T follicular helper cell (primary cell): Measurements from ENCODE around the gene SORCS2.

Source experiments
- DNase-seq: peaks from one replicate; pipeline ENCODE4 v3.0.0-alpha.2; 2020; ENCODE audit warnings: low read depth

Gene SORCS2

DNA sequence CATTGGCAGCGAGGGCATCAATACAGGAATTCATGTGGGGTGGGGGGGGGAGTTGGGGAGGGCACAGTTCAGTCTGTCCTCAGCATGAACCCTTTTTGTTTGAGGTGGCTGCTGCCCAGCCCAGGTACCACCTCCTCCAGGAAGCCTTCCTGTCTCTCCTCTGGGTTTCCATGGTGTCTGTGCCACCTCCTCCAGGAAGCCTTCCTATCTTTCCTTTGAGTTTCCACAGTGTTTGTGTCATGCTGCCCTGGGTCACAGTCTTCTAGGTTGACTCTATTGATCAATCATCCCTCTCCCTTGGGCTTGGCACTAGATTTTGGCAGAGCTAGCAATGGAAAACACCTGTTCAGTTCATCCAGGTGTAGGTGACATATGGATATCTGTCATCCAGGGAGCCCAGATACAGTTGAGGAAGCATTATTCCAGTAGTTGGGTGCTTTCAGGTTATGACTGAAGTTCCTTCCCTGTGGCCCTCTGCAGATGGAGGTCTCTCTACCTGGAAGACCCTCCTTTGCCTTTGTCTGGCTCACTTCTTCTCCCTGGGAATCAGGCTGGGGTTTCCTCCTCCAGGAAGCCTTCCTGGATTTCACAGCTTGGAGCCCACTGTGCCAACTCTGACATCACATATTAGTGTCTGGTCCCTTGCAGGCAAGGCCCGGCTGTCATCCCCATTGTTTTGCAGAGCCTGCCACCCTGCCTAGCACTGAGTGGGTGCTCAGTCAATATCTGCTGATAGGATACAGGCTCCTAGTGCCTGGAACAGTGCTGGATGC lies 96.6 kb downstream of the SORCS2 start:
- no peak for DNase-seq

GRCh38 chr4:7289589-7289988 lies 97.3 kb downstream of the SORCS2 start:
- no peak for DNase-seq

- no peak for DNase-seq
Measured at GRCh38 chr4:7291372-7292114, 99.2 kb downstream of the SORCS2 start.

DNA sequence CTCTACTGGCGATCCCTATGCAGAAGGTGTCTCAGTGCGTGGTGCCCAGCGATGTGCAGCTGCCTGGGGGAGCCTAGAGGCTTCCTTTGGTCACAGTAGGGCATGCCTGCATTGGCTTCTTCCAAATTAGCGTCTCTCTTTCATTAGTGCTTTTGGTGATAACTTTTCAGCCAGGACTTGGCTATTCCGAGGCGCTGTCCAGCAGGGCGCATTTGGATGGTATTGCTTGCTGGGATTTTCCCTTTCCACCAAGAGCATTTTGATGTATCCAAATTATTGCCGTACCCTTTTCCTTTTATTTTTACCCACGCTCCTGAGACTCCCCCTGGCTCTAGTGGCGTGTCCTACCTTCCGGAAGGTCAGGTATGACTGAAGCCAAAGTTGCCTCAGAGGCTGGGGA lies 101.4 kb downstream of the SORCS2 start:
- DNase-seq, result no peak

DNA sequence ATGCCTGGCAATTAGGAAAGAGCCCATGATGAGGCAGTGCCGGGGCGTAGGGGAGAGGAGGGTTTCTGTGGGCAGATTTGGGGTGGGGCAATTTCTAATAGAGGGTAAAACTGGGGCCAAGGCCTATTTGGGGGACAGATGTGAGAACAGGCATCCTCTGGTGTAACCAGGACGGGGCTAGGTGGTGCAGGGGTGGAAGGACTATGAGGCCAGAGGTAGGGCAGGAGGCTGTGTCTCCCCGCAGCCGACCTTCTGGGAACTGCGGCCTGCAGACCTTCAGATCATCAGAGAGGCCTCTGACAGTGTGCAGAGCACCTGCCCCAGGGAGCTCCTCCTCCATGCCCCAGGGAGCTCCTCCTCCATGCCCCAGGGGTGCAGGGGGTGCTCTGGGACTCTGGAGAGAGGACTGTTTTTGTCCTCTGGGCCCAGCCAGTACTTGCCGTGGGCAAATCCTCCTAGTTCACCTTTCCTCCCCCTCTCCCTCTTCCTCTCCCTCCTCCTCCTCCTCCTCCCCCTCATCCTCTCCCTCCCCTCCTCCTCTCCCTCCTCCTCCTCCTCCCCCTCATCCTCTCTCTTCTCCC lies 101.9 kb downstream of the SORCS2 start:
- DNase-seq, result no peak

DNA sequence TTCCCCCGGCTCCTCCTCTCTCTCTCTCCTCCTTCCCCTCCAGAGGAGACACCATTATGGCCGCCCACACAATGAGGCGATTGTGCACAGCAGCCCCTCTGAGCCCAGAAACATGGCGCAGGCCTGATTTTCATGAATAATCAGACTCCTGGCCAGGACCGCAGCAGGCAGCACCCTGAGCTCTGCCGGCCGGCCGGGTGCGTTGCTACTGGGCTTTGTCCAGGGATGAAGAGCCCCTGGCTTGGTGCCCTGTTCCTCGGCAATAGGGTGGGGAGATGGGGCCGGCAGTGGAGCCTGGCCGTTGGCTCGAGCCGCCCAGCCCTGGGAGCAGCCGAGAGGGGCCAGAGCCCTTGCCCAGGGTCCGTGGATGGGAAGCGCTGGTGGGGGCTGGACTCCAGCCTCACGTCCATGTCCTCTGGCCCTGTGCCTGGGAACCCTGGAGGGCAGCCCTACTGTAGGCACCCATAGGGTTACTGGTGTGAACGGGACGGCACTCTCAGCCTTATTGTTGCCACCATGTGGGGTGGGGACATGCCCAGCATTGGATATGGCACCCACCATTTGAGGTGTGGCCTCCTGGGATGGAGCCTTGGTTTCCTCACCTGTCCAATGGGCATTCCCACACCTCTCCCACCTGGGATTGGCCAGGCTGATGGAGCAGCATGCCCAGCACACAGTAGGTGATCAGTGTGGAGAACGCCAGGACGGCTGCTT lies 103.0 kb downstream of the SORCS2 start:
- DNase-seq, result no peak

DNA sequence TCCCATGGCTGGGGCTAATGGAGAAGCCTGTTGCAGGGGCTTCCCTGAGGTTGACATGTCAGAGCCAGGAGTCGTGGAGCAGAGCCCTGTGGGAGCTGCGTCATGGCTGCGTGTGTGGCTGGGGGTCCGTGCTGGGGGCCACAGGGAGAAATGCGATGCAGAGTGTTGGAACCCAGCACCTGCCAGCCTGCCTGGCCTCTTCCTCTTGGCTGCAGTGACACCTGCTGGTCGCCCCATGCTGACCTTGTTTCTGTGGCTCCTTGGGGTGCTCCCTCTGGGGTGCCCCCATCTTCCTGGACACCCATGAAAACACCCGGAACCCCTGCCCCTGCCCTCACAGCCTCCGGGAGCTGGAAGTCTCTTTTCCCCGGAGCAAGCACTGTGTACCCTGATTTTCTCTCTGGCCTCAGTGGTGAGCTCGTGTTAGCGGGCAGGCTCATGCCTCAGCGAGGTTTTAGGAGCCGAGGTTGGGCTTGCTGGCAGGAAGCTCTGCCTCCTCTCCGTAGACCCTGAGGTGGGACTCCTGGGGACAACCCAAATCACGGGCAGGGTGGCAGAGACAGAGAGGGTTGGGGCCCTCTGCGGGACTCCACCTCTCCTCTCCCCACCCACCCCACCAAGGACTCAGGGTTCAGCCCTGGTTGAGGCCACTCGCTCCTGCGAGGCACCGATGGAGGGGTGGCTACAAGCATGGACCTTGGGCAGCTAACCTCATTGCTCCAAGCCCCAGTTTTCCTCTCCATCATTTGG lies 103.7 kb downstream of the SORCS2 start:
- DNase-seq, result no peak

DNA sequence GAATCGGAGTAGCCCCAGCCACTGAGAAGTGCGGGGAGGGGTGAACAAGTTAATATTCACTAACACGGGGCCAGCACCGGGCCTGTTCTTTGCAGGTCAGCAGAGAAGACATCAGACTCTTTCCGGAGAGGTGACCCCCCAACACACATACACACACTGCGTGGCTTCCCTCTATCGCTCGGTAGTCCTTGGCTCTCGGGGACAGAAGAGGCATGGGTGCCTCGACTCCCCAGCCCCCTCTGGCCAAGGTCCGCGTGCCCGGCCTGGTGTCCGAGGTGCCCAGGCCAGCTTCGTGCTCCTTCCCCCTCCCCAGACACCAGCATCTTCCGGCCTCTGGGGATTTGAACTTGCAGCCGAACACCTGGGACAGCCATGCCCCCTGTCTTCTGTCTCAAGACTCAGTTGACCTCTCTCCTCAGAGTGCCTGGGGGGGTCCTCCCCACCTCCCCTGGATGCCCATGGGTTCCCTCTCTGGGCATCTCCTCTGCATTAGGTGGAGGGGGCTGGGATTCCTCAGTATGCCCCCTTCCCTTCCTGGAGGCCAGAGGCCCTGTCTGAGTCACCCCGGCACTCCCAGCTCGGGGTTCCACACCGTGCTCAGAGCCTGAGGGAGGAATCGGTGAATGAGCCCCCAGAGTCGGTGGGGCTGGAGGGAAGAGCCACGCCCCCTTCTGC lies 104.5 kb downstream of the SORCS2 start:
- no peak for DNase-seq

DNA sequence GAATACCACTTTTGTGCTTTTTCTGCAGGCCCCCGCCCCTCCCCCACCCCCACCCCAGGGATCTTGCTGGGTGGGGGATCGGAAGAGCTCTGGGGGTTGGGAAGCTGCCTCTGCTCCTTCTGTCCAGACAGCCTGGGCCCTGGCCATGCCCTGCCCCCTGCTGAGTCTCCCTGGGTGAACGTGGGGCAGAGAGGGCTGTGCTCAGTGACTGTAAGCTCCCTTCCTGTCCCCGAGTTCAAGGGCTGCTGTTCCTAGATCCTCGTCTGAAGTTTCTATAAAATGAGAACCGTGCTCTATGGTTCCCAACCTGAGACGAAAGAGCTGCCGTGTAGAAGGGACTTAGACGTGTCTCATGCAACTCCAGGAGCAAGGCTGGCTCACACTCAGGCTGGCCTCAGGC lies 105.0 kb downstream of the SORCS2 start:
- DNase-seq, result no peak

GRCh38 chr4:7297881-7298280 lies 105.5 kb downstream of the SORCS2 start:
- DNase-seq, result no peak

- DNase-seq, result no peak
Measured at GRCh38 chr4:7298619-7299009, 106.3 kb downstream of the SORCS2 start.

GRCh38 chr4:7299010-7299907 lies 106.9 kb downstream of the SORCS2 start:
- DNase-seq, result no peak

DNA sequence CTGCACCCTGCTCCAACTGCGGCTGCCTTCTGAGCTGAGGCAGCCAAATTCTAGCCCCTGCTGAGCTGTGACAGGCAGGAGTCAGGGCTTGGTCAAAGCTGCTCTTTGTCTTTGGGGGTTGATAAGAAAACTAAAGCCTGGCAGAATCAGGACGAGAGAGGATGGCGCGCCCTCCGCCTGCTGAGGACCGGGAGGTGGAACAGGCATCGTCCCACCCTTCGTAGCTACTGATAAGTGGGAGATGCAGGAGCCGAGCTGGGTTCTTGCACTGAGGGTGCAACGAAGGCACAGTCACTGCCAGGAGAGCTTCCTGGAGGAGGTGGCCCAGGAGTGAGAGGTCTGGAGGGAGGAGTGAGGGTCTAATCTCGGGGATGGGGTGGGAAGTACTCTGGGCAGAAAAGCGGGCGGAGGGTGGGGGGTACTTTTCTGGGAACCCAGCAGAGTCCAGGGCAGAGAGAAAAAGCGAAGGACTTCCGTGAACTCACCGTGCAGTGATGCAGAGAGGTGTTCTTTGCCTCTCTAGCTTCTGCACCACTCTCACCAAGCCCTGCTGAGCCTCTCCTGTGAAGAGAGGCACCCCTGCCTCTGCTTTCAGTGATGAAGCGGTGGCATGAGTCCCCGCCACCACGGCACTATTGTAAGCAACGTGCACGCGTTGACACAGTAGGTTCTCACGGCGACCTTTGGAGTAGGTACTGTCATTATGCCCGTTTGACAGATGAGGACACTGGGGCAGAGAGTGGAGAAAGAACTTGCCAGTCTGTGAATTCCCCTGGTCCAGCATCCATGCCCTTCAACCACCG lies 107.8 kb downstream of the SORCS2 start:
- DNase-seq, result no peak

DNA sequence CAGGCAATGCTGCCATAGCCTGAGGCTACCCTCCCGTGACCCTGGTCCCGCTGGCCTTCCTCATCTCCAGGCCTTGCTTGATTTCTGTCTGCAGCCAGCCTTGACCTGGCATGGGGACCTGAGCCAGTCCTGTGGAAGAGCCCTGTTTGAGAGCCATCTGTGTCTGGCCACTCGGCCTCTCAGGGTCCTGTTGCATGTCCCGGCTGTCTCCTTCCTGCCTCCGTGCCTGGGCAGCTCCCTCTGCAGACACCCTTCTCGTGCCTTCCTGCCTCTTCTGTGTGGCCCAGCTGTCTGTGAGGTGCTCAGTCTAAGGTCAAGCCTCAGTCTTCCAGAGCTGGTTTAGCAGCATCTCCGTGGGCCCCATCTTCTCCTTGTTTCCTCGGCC lies 108.4 kb downstream of the SORCS2 start:
- no peak for DNase-seq

DNA sequence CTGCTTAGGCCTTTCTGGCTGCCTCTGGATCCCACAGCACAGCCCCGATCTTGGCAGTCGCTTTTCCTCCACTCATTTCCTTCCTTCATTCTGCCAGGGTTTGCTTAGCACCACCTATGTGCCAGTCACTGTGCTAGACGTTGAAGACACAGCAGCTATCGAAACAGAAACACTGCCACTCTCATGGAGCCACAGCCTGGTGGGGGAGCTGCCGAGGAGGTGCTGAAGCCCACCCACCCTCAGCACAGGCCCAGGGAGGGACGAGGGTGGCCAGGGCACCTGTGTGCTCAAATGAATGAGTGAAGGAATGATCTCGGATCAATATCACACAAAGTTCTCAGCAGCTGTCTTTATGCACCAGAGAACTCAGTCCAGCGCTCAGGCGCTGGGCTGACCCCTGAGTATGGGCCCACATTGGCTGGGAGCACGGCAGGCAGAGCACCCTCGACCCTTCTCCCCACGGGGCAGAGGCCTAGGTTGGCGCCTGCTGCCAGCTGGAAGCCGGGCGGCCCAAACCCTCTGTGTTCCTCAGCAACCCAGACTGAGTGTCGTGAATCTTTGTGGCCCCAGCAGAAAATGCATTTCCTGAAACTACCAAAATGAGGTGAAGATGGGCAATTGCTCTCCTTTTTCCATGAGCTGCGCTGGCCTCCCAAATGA lies 108.9 kb downstream of the SORCS2 start:
- DNase-seq, result no peak

- no peak for DNase-seq
Measured at GRCh38 chr4:7301846-7302630, 109.7 kb downstream of the SORCS2 start.

DNA sequence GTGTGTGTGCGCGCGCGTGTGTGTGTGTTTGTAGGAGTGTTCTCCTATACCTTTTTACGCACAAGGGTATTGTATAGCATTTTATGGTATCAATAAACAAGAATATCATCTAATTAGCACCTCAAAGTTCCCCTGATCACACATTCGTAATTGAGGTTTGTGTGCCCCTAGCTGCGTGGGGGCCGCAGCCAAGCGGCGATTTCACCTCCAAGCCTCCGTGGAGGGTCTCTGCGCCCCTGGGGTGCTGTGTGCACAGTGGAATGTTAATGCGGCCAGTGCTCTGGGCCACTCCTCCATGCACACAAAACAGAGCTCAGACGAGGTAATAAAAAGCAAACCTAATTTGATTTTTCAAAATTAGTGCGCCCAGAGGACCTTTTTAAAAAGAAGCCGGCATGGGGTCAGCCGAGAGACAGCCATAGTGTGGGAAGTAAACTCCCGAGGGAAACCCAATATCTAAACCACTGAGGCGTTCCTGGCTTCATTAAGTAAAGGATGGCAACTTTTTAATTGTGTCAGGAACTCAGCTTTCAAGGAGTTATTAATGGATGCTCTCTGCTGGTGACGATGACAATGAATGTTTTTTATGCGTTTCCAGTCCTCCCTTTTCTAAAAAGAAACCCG lies 110.6 kb downstream of the SORCS2 start:
- no peak for DNase-seq

DNA sequence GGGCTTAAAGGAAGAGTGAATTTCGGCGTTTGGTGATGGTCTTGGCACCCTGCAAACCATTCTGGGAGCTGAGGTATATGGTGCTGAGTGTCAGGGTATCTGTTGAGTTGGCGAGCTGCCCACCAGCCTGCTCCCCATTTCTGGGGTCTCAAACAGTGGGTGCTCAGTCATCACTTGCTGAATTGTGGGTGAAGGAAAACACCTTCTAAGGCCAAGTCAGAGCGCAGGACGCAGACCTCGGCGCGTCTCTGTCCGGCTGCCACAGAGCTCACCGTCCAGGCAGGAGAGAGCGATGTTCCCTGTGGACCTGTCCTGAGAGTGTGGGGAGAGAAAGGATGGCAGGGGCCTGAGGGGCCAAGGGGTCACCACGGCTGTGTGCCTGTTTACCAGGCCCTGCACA lies 111.2 kb downstream of the SORCS2 start:
- DNase-seq, result no peak
